HFF-Myc (cell line): ENCODE data around the gene LILRB2.
A peak's percentile ranks its signal among the peaks of the same experiment; 100 is the strongest.
"Not testable (repeated sequence)": the region's sequence is repeated elsewhere in the genome, so short reads cannot be mapped to it uniquely, and the experiment has no call there.

Experiments
- DNase-seq: peaks from one replicate; pipeline ENCODE4 v3.0.0-alpha.2; 2011; ENCODE audit warnings: low read depth; ENCODE audit errors: extremely low read depth
- H3K4me3 ChIP-seq: replicated peaks from 2 replicates; pipeline ENCODE4 v1.5.1; 2011; ENCODE audit warnings: low read depth, mild to moderate bottlenecking, control low read depth, low read length
- CTCF ChIP-seq: IDR thresholded peaks from 2 replicates; pipeline ENCODE4 v1.5.1; 2012; ENCODE audit warnings: mild to moderate bottlenecking, low read depth, low read length, control low read depth; ENCODE audit errors: missing control alignments

The LILRB2 gene

GRCh38 chr19:54275951-54276350, 5.0 kb downstream of the LILRB2 start:
- no peak for DNase-seq
- TF ChIP-seq CTCF, result no peak
- no peak overlapping the region for H3K4me3 ChIP-seq

DNA sequence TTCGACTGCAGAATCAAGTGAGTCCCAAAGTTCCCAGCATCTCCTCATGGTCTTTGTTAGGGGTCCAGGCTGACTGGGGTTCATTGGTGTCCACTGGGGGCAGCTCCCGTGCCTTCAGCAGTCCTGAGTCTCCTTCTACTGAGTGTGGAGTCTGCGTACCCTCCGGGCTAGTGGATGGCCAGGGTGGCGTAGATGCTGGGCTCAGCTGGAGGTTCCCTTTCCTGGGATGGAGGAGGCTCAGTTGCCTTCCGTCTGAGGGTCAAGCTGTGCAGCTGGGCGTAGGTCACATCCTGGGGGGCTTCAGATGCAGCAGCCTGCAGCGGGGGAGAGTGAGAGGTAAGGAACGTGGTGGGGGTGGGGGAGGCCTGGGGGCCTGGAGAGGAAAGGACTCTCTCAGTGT, 6.4 kb downstream of the LILRB2 start:
- not testable (repeated sequence) for DNase-seq

GRCh38 chr19:54273821-54274220, 7.1 kb downstream of the LILRB2 start:
- no peak overlapping the region for H3K4me3 ChIP-seq
- no peak for TF ChIP-seq CTCF
- DNase-seq, result no peak

More for the DNA sequence above, 6.4 kb downstream of the LILRB2 start:
- not testable (repeated sequence) for H3K4me3 ChIP-seq

- not testable (repeated sequence) for DNase-seq, H3K4me3 ChIP-seq
Observed at GRCh38 chr19:54272181-54272580, 8.7 kb downstream of the LILRB2 start.

DNA sequence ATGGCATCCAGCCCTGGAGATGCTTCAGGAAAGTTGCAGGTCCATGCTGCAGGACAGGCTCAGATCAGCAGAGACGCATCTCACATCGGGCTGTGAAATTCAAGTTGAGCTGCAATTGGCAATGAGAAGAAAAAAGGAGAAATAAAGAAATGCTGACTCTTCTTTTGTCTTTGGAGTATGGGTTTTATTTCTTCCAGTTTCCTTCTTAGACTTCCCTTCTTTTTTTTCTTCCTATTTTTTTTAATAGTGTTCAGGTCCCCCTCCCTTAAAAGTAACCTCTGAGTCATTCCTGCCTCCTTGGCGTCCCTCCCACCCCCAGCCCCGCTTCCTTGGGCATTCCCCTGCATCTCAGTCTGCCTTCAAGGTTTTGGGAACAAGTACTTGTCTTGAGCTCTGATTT, 9.3 kb downstream of the LILRB2 start:
- not testable (repeated sequence) for DNase-seq, H3K4me3 ChIP-seq

DNA sequence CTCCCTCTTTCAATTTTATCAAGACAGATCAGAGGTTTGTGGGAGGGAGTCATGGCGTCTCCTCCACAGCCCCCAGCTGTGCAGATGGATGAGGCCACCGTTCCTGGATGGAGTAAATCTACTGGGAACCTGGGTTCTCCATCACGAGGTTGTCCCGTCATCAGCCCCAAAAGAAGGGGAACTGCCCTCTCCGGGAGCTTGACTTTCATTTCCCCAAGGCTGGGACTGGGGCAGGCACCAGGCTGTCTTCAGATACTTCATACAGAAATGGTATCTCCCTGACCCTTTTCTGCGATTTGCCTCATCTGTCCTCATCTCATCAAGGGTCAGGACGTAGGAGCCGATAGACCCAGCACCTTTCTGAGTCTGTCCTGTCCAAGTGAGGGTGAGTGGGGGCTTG, 9.8 kb downstream of the LILRB2 start:
- no peak for DNase-seq
- H3K4me3 ChIP-seq, result no peak overlapping the region
- TF ChIP-seq CTCF, result no peak

- DNase-seq, result no peak
- no peak overlapping the region for H3K4me3 ChIP-seq
- TF ChIP-seq CTCF, result no peak
Observed at GRCh38 chr19:54268936-54269335, 12.0 kb downstream of the LILRB2 start.

GRCh38 chr19:54266133-54266532, 14.8 kb downstream of the LILRB2 start:
- peak; percentile 27 for DNase-seq
- H3K4me3 ChIP-seq, result no peak overlapping the region
- TF ChIP-seq CTCF, result peak; percentile 75

GRCh38 chr19:54262470-54262869, 18.4 kb downstream of the LILRB2 start:
- H3K4me3 ChIP-seq, result no peak overlapping the region
- DNase-seq, result no peak
- no peak for TF ChIP-seq CTCF
